Thymus (tissue), 11 donors: ENCODE measurements around the gene DNAI4. TPM values are rescaled to one million over a fixed set of nuclear protein-coding genes. Genes with fewer than 3 reads are reported as not detected.
"Not testable (repeated sequence)": the region's sequence is repeated elsewhere in the genome, so short reads cannot be mapped to it uniquely, and the experiment has no call there.

Source experiments
- DNase-seq, 9 donors: peaks; one replicate each; pipeline ENCODE4 v3.0.0-alpha.2; 2013; ENCODE audit warnings: low spot score in 9 of 9, low read depth in 6 of 9, missing footprints in 1 of 9
- H3K27ac ChIP-seq, 2 donors: one replicate each; pipeline ENCODE4 v1.5.1; 2013; ENCODE audit warnings: control low read depth in 1 of 2, low read depth in 1 of 2, low read length in 1 of 2, mild to moderate bottlenecking in 1 of 2, moderate library complexity in 1 of 2
- H3K27me3 ChIP-seq, 2 donors: one replicate each; pipeline ENCODE4 v1.5.1; 2013; ENCODE audit warnings: low read length in 1 of 2; ENCODE audit not compliant: control insufficient read depth in 2 of 2, insufficient read depth in 1 of 2
- H3K36me3 ChIP-seq, 2 donors: one replicate each; pipeline ENCODE4 v1.5.1; 2013; ENCODE audit warnings: low read length in 1 of 2, mild to moderate bottlenecking in 1 of 2, moderate library complexity in 1 of 2; ENCODE audit not compliant: control insufficient read depth in 2 of 2, insufficient read depth in 2 of 2
- H3K4me1 ChIP-seq, 2 donors: one replicate each; pipeline ENCODE4 v1.5.1; 2013; ENCODE audit warnings: low read length in 2 of 2; ENCODE audit not compliant: control insufficient read depth in 2 of 2, insufficient read depth in 2 of 2
- H3K4me3 ChIP-seq, 2 donors: one replicate each; pipeline ENCODE4 v1.5.1; 2013; ENCODE audit warnings: low read length in 2 of 2, control low read depth in 1 of 2, mild to moderate bottlenecking in 1 of 2
- H3K9me3 ChIP-seq, 2 donors: one replicate each; pipeline ENCODE4 v1.5.1; 2013; ENCODE audit warnings: low read length in 1 of 2, mild to moderate bottlenecking in 1 of 2; ENCODE audit not compliant: control insufficient read depth in 2 of 2, insufficient read depth in 1 of 2
- whole genome bisulfite sequencing: extraction: QIAGEN DNeasy Blood & Tissue Kit; methylation state at CpG from one replicate; pipeline ENCODE4 v1.1.7; 2013; 5-methylcytosine and 5-hydroxymethylcytosine counted together
- polyA plus RNA-seq: library from polyadenylated mRNA; stranded (reverse); fragments of 200-250 nt; gene quantifications from one replicate; pipeline ENCODE4 v1.2.3, GENCODE V29; 2013
- total RNA-seq: library from RNA; stranded (reverse); fragments of 120-200 nt; gene quantifications from one replicate; pipeline ENCODE4 v1.2.4, GENCODE V29; 2013
- donor health status: healthy.

DNAI4 gene
- total and polyA plus RNA-seq, 2 donors = 4.9 to 14.3 TPM

DNA sequence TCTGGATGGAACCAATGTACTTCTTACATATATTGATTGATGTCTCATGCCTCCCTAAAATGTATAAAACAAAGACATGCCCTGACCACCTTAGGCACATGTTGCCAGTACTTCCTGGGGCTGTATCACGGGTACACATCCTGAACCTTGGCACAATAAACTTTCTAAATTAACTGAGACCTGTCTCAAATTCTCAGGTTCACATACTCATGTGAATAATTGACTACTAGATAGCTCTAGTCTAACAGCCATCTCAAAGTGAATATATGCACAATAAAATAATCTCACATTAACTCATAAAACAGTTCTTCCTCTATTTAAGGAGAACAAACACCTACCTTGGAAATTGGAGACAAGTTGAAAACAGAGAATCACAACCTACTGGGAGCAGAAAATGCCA, 5.6 kb downstream of the DNAI4 start:
- DNase-seq = no peak
- Histone ChIP-seq H3K4me3 (no peak overlapping the region), H3K27ac (no peak overlapping the region), H3K27me3 (no peaks in the 10 kb centered on the region), H3K4me1 (peaks cover 8 to 9% of the 10 kb centered on the region in 2 donors), H3K9me3 (peaks cover 3 to 9% of the 10 kb centered on the region in 2 donors), H3K36me3 (peaks cover 4 to 6% of the 10 kb centered on the region in 2 donors)
- 96% methylated on average over 1 of the region's 1 CpG for WGBS

DNA sequence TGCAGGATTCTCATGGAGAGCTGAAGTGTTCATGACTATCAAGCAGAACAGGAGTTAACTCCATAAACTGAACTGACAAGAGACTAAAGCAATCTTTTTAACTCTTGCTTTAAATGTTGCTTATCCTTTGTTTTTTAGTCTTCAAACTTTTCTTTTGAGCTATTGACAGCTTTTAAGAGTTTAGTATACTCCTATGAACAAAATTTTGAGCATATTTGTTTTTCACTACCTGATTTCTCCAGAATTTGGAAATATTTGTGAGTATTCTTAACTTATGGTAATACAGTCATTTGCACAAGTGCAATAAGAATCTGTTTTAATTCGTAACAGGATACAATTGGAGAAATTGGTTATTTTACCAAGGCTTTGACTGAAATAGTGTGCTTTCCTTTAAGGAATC, 7.2 kb downstream of the DNAI4 start:
- H3K36me3 ChIP-seq = peaks cover 4 to 6% of the 10 kb centered on the region in 2 donors
- WGBS = 100% methylated on average over 1 of the region's 1 CpG
- no peak for DNase-seq
- H3K4me1 ChIP-seq = no peaks in the 10 kb centered on the region
- no peaks in the 10 kb centered on the region for H3K27me3 ChIP-seq
- no peak overlapping the region for H3K27ac ChIP-seq
- peaks cover 3 to 9% of the 10 kb centered on the region in 2 donors for H3K9me3 ChIP-seq
- H3K4me3 ChIP-seq = no peak overlapping the region

DNA sequence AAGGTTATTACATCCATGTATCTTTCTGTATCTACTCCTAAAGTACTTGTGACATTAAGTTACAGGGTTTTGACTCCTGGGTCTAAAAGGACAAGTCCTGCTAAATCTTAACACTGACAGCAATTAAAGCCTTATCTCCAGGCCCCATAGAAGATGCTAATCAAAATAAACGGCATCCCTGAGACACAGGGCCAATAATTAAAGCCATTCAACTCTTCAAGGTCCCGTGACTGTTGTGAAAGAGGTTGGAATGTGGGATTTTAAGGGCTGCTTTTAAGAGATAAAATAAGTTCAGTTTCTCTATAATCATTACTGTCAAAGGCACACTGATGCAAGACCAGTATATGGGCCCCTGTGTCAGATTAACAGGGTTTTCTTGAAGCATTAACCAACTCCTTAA, 8.3 kb downstream of the DNAI4 start:
- Histone ChIP-seq H3K4me3 (no peak overlapping the region), H3K9me3 (peaks cover 3 to 9% of the 10 kb centered on the region in 2 donors), H3K36me3 (peaks cover 4 to 6% of the 10 kb centered on the region in 2 donors), H3K27me3 (no peaks in the 10 kb centered on the region), H3K27ac (no peak overlapping the region), H3K4me1 (no peaks in the 10 kb centered on the region)
- DNase-seq = no peak
- 93% methylated on average over 2 of the region's 2 CpGs for WGBS

DNA sequence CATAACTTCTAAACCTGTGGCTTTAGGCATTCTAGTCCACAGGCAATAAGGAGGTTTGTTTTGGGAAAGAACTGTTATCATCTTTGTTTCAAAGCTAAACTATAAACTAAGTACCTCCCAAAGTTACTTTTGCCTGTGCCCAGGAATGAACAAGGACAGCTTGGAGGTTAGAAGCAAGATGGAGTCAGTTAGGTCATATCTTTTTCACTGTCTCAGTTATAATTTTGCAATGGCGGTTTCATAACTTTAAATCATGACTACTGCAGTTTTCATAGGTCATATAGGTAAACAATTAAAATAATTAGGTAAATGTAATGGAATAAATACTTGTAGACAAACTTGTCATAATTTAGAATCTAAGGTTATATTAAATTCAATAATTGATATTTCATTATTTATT, 9.5 kb downstream of the DNAI4 start:
- WGBS = 100% methylated on average over 1 of the region's 1 CpG
- H3K4me1 ChIP-seq = not testable (repeated sequence)

DNA sequence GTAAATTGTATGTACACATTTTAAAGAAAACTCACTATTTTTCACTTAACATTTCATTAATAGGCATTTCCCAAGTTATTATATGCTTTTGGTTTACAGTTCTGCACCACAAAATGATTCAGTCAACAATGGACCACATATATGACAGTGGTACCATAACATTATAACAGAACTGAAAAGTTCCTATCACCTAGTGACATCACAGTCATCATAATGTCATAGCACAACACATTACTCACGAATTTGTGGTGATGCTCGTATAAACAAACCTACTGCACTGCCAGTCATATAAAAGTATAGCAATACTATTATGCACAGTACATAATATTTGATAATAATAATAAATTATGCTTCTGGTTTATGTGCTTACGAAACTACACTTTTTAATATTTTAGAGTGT, 30.9 kb downstream of the DNAI4 start:
- no peak for DNase-seq
- Histone ChIP-seq H3K36me3 (no peaks in the 10 kb centered on the region), H3K4me3 (no peak overlapping the region), H3K27me3 (no peaks in the 10 kb centered on the region), H3K4me1 (no peaks in the 10 kb centered on the region), H3K27ac (no peak overlapping the region), H3K9me3 (peaks cover 0 to 3% of the 10 kb centered on the region in 2 donors)
- over 99% methylated on average over 3 of the region's 3 CpGs for WGBS

More for the DNA sequence above, 9.5 kb downstream of the DNAI4 start:
- not testable (repeated sequence) for H3K9me3 ChIP-seq, H3K27me3 ChIP-seq, DNase-seq, H3K4me3 ChIP-seq, H3K27ac ChIP-seq, H3K36me3 ChIP-seq

DNA sequence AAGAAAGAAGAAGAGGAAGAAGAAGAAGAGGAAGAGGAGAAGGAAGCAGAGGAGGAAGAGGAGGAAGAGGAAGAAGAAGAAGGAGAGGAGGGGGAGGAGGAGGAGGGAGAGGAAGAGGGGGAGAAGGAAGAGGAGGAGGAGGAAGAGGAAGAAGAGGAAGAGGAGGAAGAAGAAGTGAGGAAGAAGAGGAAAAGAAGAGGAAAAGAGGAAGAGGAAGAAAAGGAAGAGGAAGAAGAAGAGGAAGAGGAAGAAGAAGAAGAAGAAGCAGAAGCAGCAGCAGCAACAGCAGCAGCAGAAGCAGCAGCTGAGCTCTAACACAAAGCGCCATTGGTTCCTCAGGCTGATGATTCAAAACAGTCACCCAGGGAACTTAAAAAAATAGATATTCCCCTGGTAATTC, 34.0 kb downstream of the DNAI4 start:
- WGBS = 92% methylated on average over 1 of the region's 1 CpG
- H3K27ac ChIP-seq = no peak overlapping the region

DNA sequence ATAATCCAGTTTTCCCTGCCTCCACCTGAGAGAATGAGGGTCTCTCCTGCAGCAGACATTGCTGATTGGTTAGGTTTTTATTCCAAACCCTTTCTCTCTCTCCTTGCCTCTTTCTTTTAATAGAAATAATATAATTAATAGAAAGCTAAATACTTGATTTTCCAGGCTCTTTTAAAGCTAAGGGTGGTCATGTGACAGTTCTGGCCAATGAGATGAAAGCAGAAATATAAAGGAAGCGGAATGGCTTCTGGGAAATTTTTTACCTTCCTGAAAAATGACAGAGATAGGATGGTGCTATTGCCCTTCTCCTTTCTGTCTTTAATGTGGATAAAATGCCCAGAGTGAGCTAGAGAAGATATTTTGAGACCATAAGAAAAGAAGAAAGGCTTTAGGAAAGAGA, 35.6 kb downstream of the DNAI4 start:
- 100% methylated on average over 1 of the region's 1 CpG for WGBS
- Histone ChIP-seq H3K4me1 (no peaks in the 10 kb centered on the region), H3K4me3 (no peak overlapping the region), H3K36me3 (no peaks in the 10 kb centered on the region), H3K27ac (no peak overlapping the region), H3K27me3 (no peaks in the 10 kb centered on the region), H3K9me3 (no peaks in the 10 kb centered on the region)
- DNase-seq = no peak

More for the DNA sequence above, 34.0 kb downstream of the DNAI4 start:
- no peak for DNase-seq
- H3K36me3 ChIP-seq = no peaks in the 10 kb centered on the region
- no peaks in the 10 kb centered on the region for H3K9me3 ChIP-seq
- H3K4me1 ChIP-seq = no peaks in the 10 kb centered on the region
- H3K27me3 ChIP-seq = no peaks in the 10 kb centered on the region
- H3K4me3 ChIP-seq = no peak overlapping the region

DNA sequence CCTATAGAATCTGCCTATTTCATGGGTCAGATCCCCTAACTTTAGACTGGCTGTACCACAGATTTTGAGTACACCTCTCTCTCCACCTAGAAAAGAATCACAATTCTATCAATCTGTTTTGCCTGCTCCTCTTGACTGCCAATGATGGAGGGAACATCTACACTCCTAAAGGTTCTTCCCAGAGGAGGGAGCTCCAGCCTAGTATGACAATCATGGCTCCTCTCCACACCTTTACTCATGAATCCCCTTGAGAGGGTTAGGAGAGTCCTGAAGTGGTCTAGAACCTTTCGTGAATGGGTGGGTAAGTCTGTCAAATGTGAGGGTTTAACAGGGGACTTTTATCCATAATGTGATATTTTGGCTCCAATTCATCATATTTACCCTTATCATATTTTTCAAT, 48.0 kb downstream of the DNAI4 start:
- Histone ChIP-seq H3K36me3 (no peaks in the 10 kb centered on the region), H3K9me3 (peaks cover 0 to 4% of the 10 kb centered on the region in 2 donors), H3K4me3 (no peak overlapping the region), H3K4me1 (no peaks in the 10 kb centered on the region), H3K27me3 (no peaks in the 10 kb centered on the region), H3K27ac (no peak overlapping the region)
- DNase-seq = no peak
- WGBS = 95% methylated on average over 1 of the region's 1 CpG

DNA sequence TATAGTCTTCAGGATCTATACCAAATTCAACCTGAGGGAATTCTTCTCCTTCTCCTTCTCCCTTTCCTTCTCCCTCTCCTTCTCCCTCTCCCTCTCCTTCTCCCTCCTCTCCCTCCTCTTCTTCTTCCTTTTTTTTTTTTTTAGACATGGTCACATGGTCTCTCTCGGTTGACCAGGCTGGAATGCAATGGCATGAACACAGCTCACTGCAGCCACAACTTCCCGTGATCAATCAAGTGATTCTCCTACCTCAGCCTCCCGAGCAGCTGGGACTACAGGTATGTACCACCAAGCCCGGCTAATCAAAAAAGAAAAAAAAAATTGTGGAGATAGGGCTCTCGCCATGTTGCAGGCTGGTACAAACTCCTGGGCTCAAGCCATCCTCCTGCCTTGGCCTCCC, 51.5 kb downstream of the DNAI4 start:
- no peak for DNase-seq
- Histone ChIP-seq H3K4me3 (no peak overlapping the region), H3K9me3 (no peaks in the 10 kb centered on the region), H3K27ac (no peak overlapping the region), H3K27me3 (no peaks in the 10 kb centered on the region), H3K36me3 (no peaks in the 10 kb centered on the region), H3K4me1 (no peaks in the 10 kb centered on the region)
- WGBS = 99% methylated on average over 5 of the region's 5 CpGs

DNA sequence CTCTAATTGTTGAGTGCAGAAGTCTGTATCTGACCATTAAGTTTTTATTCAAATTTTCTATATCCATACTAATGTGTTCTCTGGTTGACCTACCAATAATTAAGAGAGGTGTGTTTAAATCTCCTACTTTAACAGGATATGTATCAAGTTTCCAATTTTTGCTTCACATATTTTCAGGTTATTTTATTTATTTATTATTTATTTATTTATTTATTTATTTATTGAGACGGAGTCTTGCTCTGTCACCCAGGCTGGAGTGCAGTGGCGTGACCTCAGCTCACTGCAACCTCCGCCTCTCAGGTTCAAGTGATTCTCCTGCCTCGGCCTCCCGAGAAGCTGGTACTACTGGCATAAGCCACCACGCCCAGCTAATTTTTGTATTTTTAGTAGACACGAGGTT, 52.6 kb downstream of the DNAI4 start:
- not testable (repeated sequence) for H3K9me3 ChIP-seq, H3K4me1 ChIP-seq, H3K4me3 ChIP-seq, H3K27ac ChIP-seq, H3K27me3 ChIP-seq, DNase-seq, H3K36me3 ChIP-seq
- WGBS = 98% methylated on average over 7 of the region's 7 CpGs
